Esophagus squamous epithelium (tissue), 4 donors: ENCODE data around the gene GUCY1A1.

Source experiments
- CTCF ChIP-seq, 6 experiments: fragments of 450-650 bp in 4 of 6; fragments of 200-600 bp in 2 of 6; sonication (generic) in 2 of 6; IDR thresholded peaks; one replicate each; pipeline ENCODE4 v1.5.1; 2016 to 2019; ENCODE audit warnings: antibody characterized with exemption in 6 of 6, mild to moderate bottlenecking in 4 of 6, moderate library complexity in 4 of 6
- POLR2A ChIP-seq, 4 donors: fragments of 450-650 bp; IDR thresholded peaks; one replicate each; pipeline ENCODE4 v1.6.1; 2017; ENCODE audit warnings: antibody characterized with exemption in 4 of 4, mild to moderate bottlenecking in 4 of 4, moderate library complexity in 3 of 4

DNA sequence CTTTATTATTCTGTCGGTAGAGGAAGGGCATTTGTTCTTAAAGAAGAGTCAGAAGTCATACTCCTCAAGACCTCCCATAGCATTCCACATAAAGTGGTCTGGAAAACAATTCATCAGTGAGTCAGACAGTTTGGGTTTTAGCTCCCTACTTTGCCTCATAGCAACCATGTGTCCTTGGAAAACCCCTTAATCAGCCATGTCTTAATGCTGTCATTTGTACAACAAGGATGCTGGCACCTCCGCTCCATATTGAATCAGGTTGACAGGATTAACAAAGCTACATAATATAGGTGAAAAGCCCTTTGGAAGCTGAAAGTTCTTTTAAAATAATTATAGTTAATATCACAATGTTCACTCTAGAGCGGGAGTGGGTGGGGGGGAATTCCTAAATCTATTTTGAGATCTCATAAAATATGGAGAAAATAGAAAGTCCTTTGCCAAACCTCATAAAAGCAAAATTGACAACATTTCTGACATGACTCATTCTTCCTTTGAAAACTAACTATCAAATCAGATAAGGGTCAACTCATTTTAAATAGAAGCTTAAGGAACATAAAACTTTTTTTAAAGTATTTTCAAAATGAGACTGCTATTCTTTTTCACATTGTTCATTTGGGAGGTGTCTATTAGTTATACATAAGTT lies 37.3 kb upstream of the GUCY1A1 start:
- TF ChIP-seq CTCF (IDR thresholded peaks at IDR 0.05): no peak
- no peak for TF ChIP-seq POLR2A (IDR thresholded peaks at IDR 0.05)
